ENCODE data around the gene CKAP4. TPM values are rescaled to one million over a fixed set of nuclear protein-coding genes. Genes with fewer than 3 reads are reported as not detected.
A peak's percentile ranks its signal among the peaks of the same experiment; 100 is the strongest.

CKAP4 gene
- total and polyA plus RNA-seq, 2 of the 13 experiments (the other 11 are each of a cell fraction or from before 2014, with no cell fraction given), result 39.2 to 70.2 TPM

GRCh38 chr12:106296179-106296877, 48.5 kb upstream of the CKAP4 start (continued):
- TF ChIP-seq SMARCE1 (IDR thresholded peaks at IDR 0.05; ENCODE audit: borderline replicate concordance) (no peak), GABPB1 (CRISPR knock-in tag; IDR thresholded peaks at IDR 0.05) (0 out of 2 replicates have a peak, but pooled peaks have one; percentile 7), ZHX2 (IDR thresholded peaks at IDR 0.05; ENCODE audit: low read depth) (no peak), ZHX2 (CRISPR knock-in tag; IDR thresholded peaks at IDR 0.05; ENCODE audit: borderline replicate concordance) (no peak), RFXANK (CRISPR knock-in tag; IDR thresholded peaks at IDR 0.05) (no peak), RARG (CRISPR knock-in tag; IDR thresholded peaks at IDR 0.05; ENCODE audit: low read depth) (no peak), HINFP (CRISPR knock-in tag; IDR thresholded peaks at IDR 0.05; ENCODE audit: low read depth) (no peak), ZBTB10 (CRISPR knock-in tag; IDR thresholded peaks at IDR 0.05; ENCODE audit: borderline replicate concordance) (no peak), MLLT10 (CRISPR knock-in tag; IDR thresholded peaks at IDR 0.05) (no peak), HIC2 (CRISPR knock-in tag; IDR thresholded peaks at IDR 0.05; ENCODE audit: low read depth) (peak; percentile 39; the same call in 1 of the 2 replicates), JUNB (CRISPR knock-in tag; IDR thresholded peaks at IDR 0.05; ENCODE audit: borderline replicate concordance) (peak; percentile 32; the same call in 1 of the 2 replicates), ZBTB33 (CRISPR knock-in tag; IDR thresholded peaks at IDR 0.05) (no peak), ZNF766 (CRISPR knock-in tag; IDR thresholded peaks at IDR 0.05; ENCODE audit: borderline replicate concordance) (no peak), ZNF335 (CRISPR knock-in tag; IDR thresholded peaks at IDR 0.05) (no peak)

Measured in HepG2 (cell line).